ENCODE results near the gene XPR1.

DNA sequence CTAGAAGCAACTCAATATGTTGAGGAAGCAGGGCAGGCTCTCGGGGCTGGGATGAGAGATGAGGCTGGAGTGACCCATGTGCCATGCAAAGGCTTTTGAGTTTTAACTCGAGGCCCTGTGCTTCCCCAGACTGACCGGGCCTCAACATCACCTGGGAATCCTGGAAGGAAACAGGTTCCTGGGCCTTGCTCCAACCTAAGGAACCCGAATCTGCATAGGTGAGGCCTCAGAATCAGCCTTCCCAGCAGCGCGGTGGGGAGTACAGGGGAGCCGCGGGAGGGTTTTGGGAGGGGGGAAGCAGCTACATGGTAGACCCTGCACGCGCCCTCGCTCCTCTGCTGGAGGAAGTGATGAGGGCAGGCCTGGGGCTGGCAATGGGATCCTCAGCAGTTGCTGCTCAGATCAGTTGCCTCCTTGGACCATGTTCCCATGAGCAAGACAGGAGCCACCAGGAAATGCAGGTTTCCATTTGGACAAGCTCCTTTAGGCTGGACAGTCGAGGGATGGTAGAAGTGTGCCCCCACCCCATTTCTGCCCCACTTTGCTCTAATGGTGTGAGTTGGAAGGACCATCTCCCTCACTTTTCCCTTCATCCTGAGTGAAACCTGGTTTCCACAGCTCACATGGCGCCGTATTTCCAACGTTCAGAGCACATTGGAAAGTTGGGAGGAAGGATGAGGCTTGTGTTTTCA is 276.4 kb downstream of the XPR1 start:
- TF ChIP-seq, protein P1, sequence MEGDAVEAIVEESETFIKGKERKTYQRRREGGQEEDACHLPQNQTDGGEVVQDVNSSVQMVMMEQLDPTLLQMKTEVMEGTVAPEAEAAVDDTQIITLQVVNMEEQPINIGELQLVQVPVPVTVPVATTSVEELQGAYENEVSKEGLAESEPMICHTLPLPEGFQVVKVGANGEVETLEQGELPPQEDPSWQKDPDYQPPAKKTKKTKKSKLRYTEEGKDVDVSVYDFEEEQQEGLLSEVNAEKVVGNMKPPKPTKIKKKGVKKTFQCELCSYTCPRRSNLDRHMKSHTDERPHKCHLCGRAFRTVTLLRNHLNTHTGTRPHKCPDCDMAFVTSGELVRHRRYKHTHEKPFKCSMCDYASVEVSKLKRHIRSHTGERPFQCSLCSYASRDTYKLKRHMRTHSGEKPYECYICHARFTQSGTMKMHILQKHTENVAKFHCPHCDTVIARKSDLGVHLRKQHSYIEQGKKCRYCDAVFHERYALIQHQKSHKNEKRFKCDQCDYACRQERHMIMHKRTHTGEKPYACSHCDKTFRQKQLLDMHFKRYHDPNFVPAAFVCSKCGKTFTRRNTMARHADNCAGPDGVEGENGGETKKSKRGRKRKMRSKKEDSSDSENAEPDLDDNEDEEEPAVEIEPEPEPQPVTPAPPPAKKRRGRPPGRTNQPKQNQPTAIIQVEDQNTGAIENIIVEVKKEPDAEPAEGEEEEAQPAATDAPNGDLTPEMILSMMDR (IDR thresholded peaks at IDR 0.05): no peak
- no peak for TF ChIP-seq POLR2A (IDR thresholded peaks at IDR 0.05)
